ENCODE measurements around the gene ISYNA1. TPM values are rescaled to one million over a fixed set of nuclear protein-coding genes. Genes with fewer than 3 reads are reported as not detected.

The ISYNA1 gene
- total RNA-seq, 1 experiment from 2014 or later = 129 TPM

GRCh38 chr19:18478545-18479311 is 40.8 kb upstream of the ISYNA1 start:
- H3F3A ChIP-seq (ENCODE audit: insufficient read depth, low read depth) = peaks cover 35% of the 10 kb centered on the region
- intact Hi-C loops (cut with micrococcal nuclease; ENCODE audit: unreplicated experiment) = loop anchor here (10.0 kb wide), 1 partner anchor 436 kb away; the partner anchor contains the start of genes COPE and DDX49
- H3K4me3 ChIP-seq = no peak overlapping the region
- H3K27me3 ChIP-seq (ENCODE audit: insufficient read depth, low read depth) = no peaks in the 10 kb centered on the region
- H3K27ac ChIP-seq = peak overlapping the region; percentile 36
- CTCF ChIA-PET = no interaction called here
- H3K9me3 ChIP-seq (ENCODE audit: insufficient read depth, low read depth) = no peaks in the 10 kb centered on the region
- H3K79me2 ChIP-seq (ENCODE audit: low read depth) = peaks cover 94% of the 10 kb centered on the region
- peaks cover 46% of the 10 kb centered on the region for H4K20me1 ChIP-seq (ENCODE audit: insufficient read depth)
- TF ChIP-seq EZH2 (IDR thresholded peaks at IDR 0.05; ENCODE audit: low read depth) = no peak
- TF ChIP-seq CTCF (conservative IDR thresholded peaks at IDR 0.05) = no peak
- no TSS peak for BruUV-seq (replicated peaks)
- DNase-seq = peak; percentile 55 to 79
- POLR2A ChIA-PET (ENCODE audit: unreplicated experiment) = interaction anchor here (0.7 kb wide), 1 partner anchor 127 kb away, joined by 19 read pairs; no protein-coding TSS in a partner anchor
- H3K36me3 ChIP-seq (ENCODE audit: low read depth) = no peaks in the 10 kb centered on the region
- H3K9me2 ChIP-seq (ENCODE audit: insufficient read depth) = no peaks in the 10 kb centered on the region
- H2AFZ ChIP-seq = no peak overlapping the region
- H3K4me1 ChIP-seq (replicated peaks; ENCODE audit: insufficient read depth) = peaks cover 22% of the 10 kb centered on the region
- peak overlapping the region; percentile 46 for H3K4me2 ChIP-seq

GRCh38 chr19:18477974-18478373 is 40.0 kb upstream of the ISYNA1 start:
- Histone ChIP-seq H3K36me3 (ENCODE audit: low read depth) (no peaks in the 10 kb centered on the region), H2AFZ (no peak overlapping the region), H3K4me3 (no peak overlapping the region), H4K20me1 (ENCODE audit: insufficient read depth) (peaks cover 46% of the 10 kb centered on the region), H3F3A (ENCODE audit: insufficient read depth, low read depth) (peaks cover 28% of the 10 kb centered on the region; the same call in 1 of the 2 replicates), H3K4me2 (no peak overlapping the region), H3K9me2 (ENCODE audit: insufficient read depth) (no peaks in the 10 kb centered on the region), H3K27ac (0 out of 2 replicates have a peak overlapping the region, but pooled peaks have one; percentile 36), H3K79me2 (ENCODE audit: low read depth) (peaks cover 87% of the 10 kb centered on the region), H3K4me1 (replicated peaks; ENCODE audit: insufficient read depth) (peaks cover 22% of the 10 kb centered on the region), H3K9me3 (ENCODE audit: insufficient read depth, low read depth) (no peaks in the 10 kb centered on the region), H3K27me3 (ENCODE audit: insufficient read depth, low read depth) (no peaks in the 10 kb centered on the region)
- no peak for TF ChIP-seq EZH2 (IDR thresholded peaks at IDR 0.05; ENCODE audit: low read depth)
- no peak for TF ChIP-seq CTCF (conservative IDR thresholded peaks at IDR 0.05)
- BruUV-seq (replicated peaks) = no TSS peak
- DNase-seq = no peak
- CTCF ChIA-PET = no interaction called here
- POLR2A ChIA-PET (ENCODE audit: unreplicated experiment) = no interaction called here
- intact Hi-C loops (cut with micrococcal nuclease; ENCODE audit: unreplicated experiment) = loop anchor here (10.0 kb wide), 1 partner anchor 437 kb away; the partner anchor contains the start of genes COPE and DDX49

- Histone ChIP-seq H3K36me3 (ENCODE audit: low read depth) (no peaks in the 10 kb centered on the region), H2AFZ (no peak overlapping the region), H3K4me3 (no peak overlapping the region), H3K27me3 (ENCODE audit: insufficient read depth, low read depth) (no peaks in the 10 kb centered on the region), H3F3A (ENCODE audit: insufficient read depth, low read depth) (peaks cover 28% of the 10 kb centered on the region; the same call in 1 of the 2 replicates), H3K9me2 (ENCODE audit: insufficient read depth) (no peaks in the 10 kb centered on the region), H3K79me2 (ENCODE audit: low read depth) (peaks cover 80% of the 10 kb centered on the region), H3K4me1 (replicated peaks; ENCODE audit: insufficient read depth) (peaks cover 22% of the 10 kb centered on the region), H3K4me2 (no peak overlapping the region), H3K9me3 (ENCODE audit: insufficient read depth, low read depth) (no peaks in the 10 kb centered on the region), H4K20me1 (ENCODE audit: insufficient read depth) (peaks cover 44% of the 10 kb centered on the region), H3K27ac (no peak overlapping the region)
- ChIA-PET POLR2A (ENCODE audit: unreplicated experiment) (no interaction called here), CTCF (no interaction called here)
- no peak for DNase-seq
- no peak for TF ChIP-seq EZH2 (IDR thresholded peaks at IDR 0.05; ENCODE audit: low read depth)
- BruUV-seq (replicated peaks) = no TSS peak
- intact Hi-C loops (cut with micrococcal nuclease; ENCODE audit: unreplicated experiment) = loop anchor here (10.0 kb wide), 1 partner anchor 438 kb away; the partner anchor contains the start of genes COPE and DDX49
Measured at GRCh38 chr19:18477042-18477779, 39.3 kb upstream of the ISYNA1 start.
